ENCODE data around the gene CFAP210. TPM values are rescaled to one million over a fixed set of nuclear protein-coding genes. Genes with fewer than 3 reads are reported as not detected.

Gene CFAP210
- total RNA-seq (2021; ENCODE audit: unreplicated experiment) (not detected), Bru-seq, nascent RNA (percentile 32 among the genes with signal in this experiment), BruChase-seq, experiment 1, labeled RNA remaining after a 6-hour chase (percentile 27 among the genes with signal in this experiment), BruChase-seq, experiment 2, labeled RNA remaining after a 2-hour chase (percentile 36 among the genes with signal in this experiment)
- polyA plus RNA-seq (2012), result 0.06 TPM in 1 of 2 replicates, not detected in the other
- long read RNA-seq, partial matches to known transcripts, result 0 of 6 reads
- long read RNA-seq, other reads (novel, unspliced or antisense), result 6 of 6 reads

GRCh38 chr2:169694113-169694893, at the start of gene CFAP210, which contains the start of gene PHOSPHO2:
Gene CFAP210, minus strand, starts transcription at chr2:169694405. Its CDS starts 78 bp downstream, at chr2:169694327.
Gene PHOSPHO2, plus strand, starts transcription at chr2:169694469. Its CDS starts 6,503 bp downstream, at chr2:169700972.
- H3K9me2 ChIP-seq (ENCODE audit: insufficient read depth), result no peaks in the 10 kb centered on the region
- TSS peak; percentile 75 for BruUV-seq (replicated peaks)
- intact Hi-C loops (cut with micrococcal nuclease), result no loop called here
- TF ChIP-seq YY1 (IDR thresholded peaks at IDR 0.05; ENCODE audit: extremely low read depth, insufficient replicate concordance, low read depth, low read length), result no peak
- TF ChIP-seq SP1 (IDR thresholded peaks at IDR 0.05; ENCODE audit: low read depth), result peak; percentile 15; the same call in 1 of the 2 replicates
- no peak for TF ChIP-seq SRF (IDR thresholded peaks at IDR 0.05; ENCODE audit: low read depth)
- TF ChIP-seq EZH2 (IDR thresholded peaks at IDR 0.05), result no peak
- peak; percentile 86 for TF ChIP-seq POLR2A (IDR thresholded peaks at IDR 0.05; ENCODE audit: borderline replicate concordance, extremely low read depth, insufficient read depth, insufficient read length)
- TF ChIP-seq EZH2phosphoT487 (IDR thresholded peaks at IDR 0.05; ENCODE audit: borderline replicate concordance), result no peak
- TF ChIP-seq RAD21 (IDR thresholded peaks at IDR 0.05; ENCODE audit: low read depth), result no peak
- peak; percentile 89 for TF ChIP-seq SIN3A (IDR thresholded peaks at IDR 0.05; ENCODE audit: low read depth)
- no peak for TF ChIP-seq ELF1 (IDR thresholded peaks at IDR 0.05; ENCODE audit: borderline replicate concordance, low read depth)
- peak; percentile 16 for TF ChIP-seq TCF7L2 (IDR thresholded peaks at IDR 0.05; ENCODE audit: borderline replicate concordance, extremely low read depth, insufficient read depth, insufficient read length)
- TF ChIP-seq ATF3 (IDR thresholded peaks at IDR 0.05), result no peak
- no peak for TF ChIP-seq ZBTB33 (IDR thresholded peaks at IDR 0.05; ENCODE audit: extremely low read depth, insufficient replicate concordance, low read length)
- no peak; the same call in 1 of the 2 replicates for TF ChIP-seq CBX3 (IDR thresholded peaks at IDR 0.05; ENCODE audit: low read depth)
- peak; percentile 85 for TF ChIP-seq ZFX (IDR thresholded peaks at IDR 0.05)
- TF ChIP-seq CTCF (IDR thresholded peaks at IDR 0.05 in 2 of 3, conservative IDR thresholded peaks at IDR 0.05 in 1 of 3; ENCODE audit: borderline replicate concordance in 1 of 3, insufficient read depth in 1 of 3, low read depth in 2 of 3, low read length in 2 of 3), result no peak
- no peak for TF ChIP-seq ZNF274 (IDR thresholded peaks at IDR 0.05; ENCODE audit: low read depth, low read length)
- no peak for TF ChIP-seq FOSL1 (IDR thresholded peaks at IDR 0.05; ENCODE audit: low read depth)
- TF ChIP-seq CEBPB (IDR thresholded peaks at IDR 0.05; ENCODE audit: low read depth), result no peak
- no peak for TF ChIP-seq JUND (IDR thresholded peaks at IDR 0.05)

More at GRCh38 chr2:169694113-169694893, at the start of gene CFAP210, which contains the start of gene PHOSPHO2:
- Histone ChIP-seq H2AFZ (ENCODE audit: low read depth, low read length, poor library complexity, severe bottlenecking) (peak within 1 kb of the TSS; percentile 89), H3K9ac (ENCODE audit: low read length) (peak within 1 kb of the TSS; percentile 83), H3K79me2 (ENCODE audit: insufficient read depth, low read length) (peaks cover 6% of the 10 kb centered on the region; the same call in 1 of the 2 replicates), H3K4me1 (ENCODE audit: control insufficient read depth in 1 of 2, insufficient read depth in 2 of 2, low read length in 2 of 2) (peaks cover 0 to 25% of the 10 kb centered on the region in 2 experiments; a peak in 3 of 4 replicates), H3K4me3 (replicated peaks in 1 of 2; ENCODE audit: low read depth in 1 of 2, low read length in 2 of 2) (peak within 1 kb of the TSS; percentile 76 to 87), H3K36me3 (ENCODE audit: control insufficient read depth in 1 of 2, insufficient read depth in 2 of 2, low read length in 2 of 2) (no peaks in the 10 kb centered on the region; a peak in 1 of 4 replicates), H4K20me1 (ENCODE audit: insufficient read depth) (no peaks in the 10 kb centered on the region), H3K27me3 (ENCODE audit: insufficient read depth, low read length) (no peaks in the 10 kb centered on the region), H3K4me2 (ENCODE audit: low read length) (peak within 1 kb of the TSS; percentile 100), H3K27ac (ENCODE audit: low read depth, low read length) (peak within 1 kb of the TSS; percentile 77), H3K9me3 (ENCODE audit: control insufficient read depth in 1 of 2, insufficient read depth in 1 of 2, low read depth in 1 of 2, low read length in 2 of 2) (no peaks in the 10 kb centered on the region)
- RAD21 ChIA-PET (ENCODE audit: low non-redundant PET in 1 of 2, low total read pairs in 2 of 2, uncharacterized antibody in 2 of 2, unreplicated experiment in 2 of 2), result no interaction called here
- ATAC-seq (peak; percentile 97), DNase-seq (ENCODE audit: low read depth, low spot score) (peak; percentile 92)
- POLR2A ChIA-PET, result no interaction called here
- CTCF ChIA-PET, result no interaction called here

Measured in HCT116 (cell line).